ENCODE measurements around the gene CCDC12.

CCDC12 gene

GRCh38 chr3:46991406-46992165 lies 15.0 kb upstream of the CCDC12 start:
- no peaks in the 10 kb centered on the region for H3K36me3 ChIP-seq (ENCODE audit: insufficient read depth)
- H3K9ac ChIP-seq: no peak overlapping the region
- no peaks in the 10 kb centered on the region for H3K27me3 ChIP-seq (ENCODE audit: insufficient read depth, low read depth)
- H3K79me2 ChIP-seq (ENCODE audit: insufficient read depth, low read depth): no peaks in the 10 kb centered on the region; the same call in 1 of the 2 replicates
- H4K20me1 ChIP-seq (ENCODE audit: insufficient read depth): no peaks in the 10 kb centered on the region
- H3K27ac ChIP-seq: no peak overlapping the region
- TF ChIP-seq CTCF (conservative IDR thresholded peaks at IDR 0.05; ENCODE audit: low read depth, low read length): no peak
- no peak overlapping the region for H3K4me2 ChIP-seq
- peaks cover 13% of the 10 kb centered on the region for H3K4me1 ChIP-seq (ENCODE audit: low read depth, poor library complexity, severe bottlenecking)
- H3K4me3 ChIP-seq (IDR thresholded peaks at IDR 0.05; ENCODE audit: insufficient read depth, low read depth, low read length): no peak overlapping the region
- H2AFZ ChIP-seq (ENCODE audit: low read depth): no peak overlapping the region

GRCh38 chr3:46990573-46991374 lies 14.2 kb upstream of the CCDC12 start:
- no peaks in the 10 kb centered on the region; the same call in 1 of the 2 replicates for H3K79me2 ChIP-seq (ENCODE audit: insufficient read depth, low read depth)
- H3K4me1 ChIP-seq (ENCODE audit: low read depth, poor library complexity, severe bottlenecking): peaks cover 22% of the 10 kb centered on the region
- H4K20me1 ChIP-seq (ENCODE audit: insufficient read depth): no peaks in the 10 kb centered on the region
- H3K4me2 ChIP-seq: no peak overlapping the region
- no peaks in the 10 kb centered on the region for H3K27me3 ChIP-seq (ENCODE audit: insufficient read depth, low read depth)
- H3K9ac ChIP-seq: no peak overlapping the region
- no peak overlapping the region for H3K27ac ChIP-seq
- H3K36me3 ChIP-seq (ENCODE audit: insufficient read depth): no peaks in the 10 kb centered on the region
- no peak for TF ChIP-seq CTCF (conservative IDR thresholded peaks at IDR 0.05; ENCODE audit: low read depth, low read length)
- H2AFZ ChIP-seq (ENCODE audit: low read depth): no peak overlapping the region
- no peak overlapping the region for H3K4me3 ChIP-seq (IDR thresholded peaks at IDR 0.05; ENCODE audit: insufficient read depth, low read depth, low read length)

GRCh38 chr3:46989146-46989810 lies 12.7 kb upstream of the CCDC12 start:
- Histone ChIP-seq H3K4me3 (IDR thresholded peaks at IDR 0.05; ENCODE audit: insufficient read depth, low read depth, low read length) (no peak overlapping the region), H3K4me1 (ENCODE audit: low read depth, poor library complexity, severe bottlenecking) (peaks cover 26% of the 10 kb centered on the region), H3K36me3 (ENCODE audit: insufficient read depth) (no peaks in the 10 kb centered on the region), H3K4me2 (no peak overlapping the region), H3K27ac (no peak overlapping the region), H4K20me1 (ENCODE audit: insufficient read depth) (no peaks in the 10 kb centered on the region), H3K9ac (no peak overlapping the region), H3K27me3 (ENCODE audit: insufficient read depth, low read depth) (no peaks in the 10 kb centered on the region), H3K79me2 (ENCODE audit: insufficient read depth, low read depth) (no peaks in the 10 kb centered on the region; the same call in 1 of the 2 replicates), H2AFZ (ENCODE audit: low read depth) (no peak overlapping the region)
- no peak for TF ChIP-seq CTCF (conservative IDR thresholded peaks at IDR 0.05; ENCODE audit: low read depth, low read length)

GRCh38 chr3:46988616-46989015 lies 12.1 kb upstream of the CCDC12 start:
- Histone ChIP-seq H2AFZ (ENCODE audit: low read depth) (no peak overlapping the region), H4K20me1 (ENCODE audit: insufficient read depth) (no peaks in the 10 kb centered on the region), H3K9ac (peak overlapping the region; percentile 96; the same call in 1 of the 2 replicates), H3K27me3 (ENCODE audit: insufficient read depth, low read depth) (no peaks in the 10 kb centered on the region), H3K4me2 (peak overlapping the region; percentile 80; the same call in 1 of the 2 replicates), H3K4me3 (IDR thresholded peaks at IDR 0.05; ENCODE audit: insufficient read depth, low read depth, low read length) (no peak overlapping the region), H3K79me2 (ENCODE audit: insufficient read depth, low read depth) (no peaks in the 10 kb centered on the region; the same call in 1 of the 2 replicates), H3K4me1 (ENCODE audit: low read depth, poor library complexity, severe bottlenecking) (peaks cover 26% of the 10 kb centered on the region), H3K36me3 (ENCODE audit: insufficient read depth) (no peaks in the 10 kb centered on the region), H3K27ac (peak overlapping the region; percentile 96)
- no peak for TF ChIP-seq CTCF (conservative IDR thresholded peaks at IDR 0.05; ENCODE audit: low read depth, low read length)
